AG09319 (cell line): Measurements from ENCODE around the gene OR4C6.
A peak's percentile ranks its signal among the peaks of the same experiment; 100 is the strongest.

Experiments used
- DNase-seq: peaks from one replicate; pipeline ENCODE4 v3.0.0-alpha.2; 2010; ENCODE audit warnings: low read depth; ENCODE audit errors: extremely low read depth
- TF ChIP-seq, protein P1 (sequence below): IDR thresholded peaks from 2 replicates; pipeline ENCODE4 v1.5.1; 2011; ENCODE audit warnings: low read depth, mild to moderate bottlenecking, inconsistent platforms, low read length, moderate library complexity

Gene OR4C6

DNA sequence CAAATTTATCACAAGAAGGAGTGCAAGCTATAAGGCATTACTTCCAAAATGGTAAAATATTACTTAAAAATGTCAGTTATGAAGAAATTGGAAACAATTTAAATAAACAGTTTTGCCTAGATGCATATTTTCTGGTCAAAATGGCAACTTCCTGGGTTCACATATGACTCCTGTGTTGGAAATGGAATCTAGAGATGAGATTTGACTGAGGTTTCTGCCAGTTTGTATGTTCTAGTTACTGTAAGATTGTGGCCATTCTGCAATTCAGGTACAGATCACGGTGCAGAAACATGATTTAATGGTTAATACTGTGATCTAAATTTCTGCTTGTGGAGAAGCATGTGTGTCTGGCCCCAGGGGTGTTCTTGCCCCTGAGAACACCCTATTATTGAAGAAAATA, 3.4 kb upstream of the OR4C6 start:
- TF ChIP-seq, protein P1, sequence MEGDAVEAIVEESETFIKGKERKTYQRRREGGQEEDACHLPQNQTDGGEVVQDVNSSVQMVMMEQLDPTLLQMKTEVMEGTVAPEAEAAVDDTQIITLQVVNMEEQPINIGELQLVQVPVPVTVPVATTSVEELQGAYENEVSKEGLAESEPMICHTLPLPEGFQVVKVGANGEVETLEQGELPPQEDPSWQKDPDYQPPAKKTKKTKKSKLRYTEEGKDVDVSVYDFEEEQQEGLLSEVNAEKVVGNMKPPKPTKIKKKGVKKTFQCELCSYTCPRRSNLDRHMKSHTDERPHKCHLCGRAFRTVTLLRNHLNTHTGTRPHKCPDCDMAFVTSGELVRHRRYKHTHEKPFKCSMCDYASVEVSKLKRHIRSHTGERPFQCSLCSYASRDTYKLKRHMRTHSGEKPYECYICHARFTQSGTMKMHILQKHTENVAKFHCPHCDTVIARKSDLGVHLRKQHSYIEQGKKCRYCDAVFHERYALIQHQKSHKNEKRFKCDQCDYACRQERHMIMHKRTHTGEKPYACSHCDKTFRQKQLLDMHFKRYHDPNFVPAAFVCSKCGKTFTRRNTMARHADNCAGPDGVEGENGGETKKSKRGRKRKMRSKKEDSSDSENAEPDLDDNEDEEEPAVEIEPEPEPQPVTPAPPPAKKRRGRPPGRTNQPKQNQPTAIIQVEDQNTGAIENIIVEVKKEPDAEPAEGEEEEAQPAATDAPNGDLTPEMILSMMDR, result no peak
- no peak for DNase-seq

DNA sequence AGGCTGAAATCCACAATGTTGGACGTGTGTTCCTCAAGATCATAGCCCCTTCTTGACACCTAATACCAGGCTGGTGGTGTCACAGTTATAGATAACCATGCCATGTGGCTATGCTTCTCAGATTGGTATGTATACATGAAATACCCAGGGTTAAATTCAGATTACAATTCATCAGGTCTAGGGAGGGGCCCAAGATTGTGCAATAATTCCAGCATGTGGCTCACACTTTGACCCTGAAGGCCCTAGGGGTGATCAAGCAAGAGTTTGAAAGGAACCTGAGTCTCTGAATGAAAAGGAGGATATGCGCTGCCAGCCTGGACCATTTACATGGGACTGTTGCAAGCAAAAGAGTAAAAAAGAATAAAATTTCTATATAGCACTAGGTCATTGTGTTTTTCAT, 7.4 kb downstream of the OR4C6 start:
- DNase-seq, result no peak
- TF ChIP-seq, protein P1, result no peak

DNA sequence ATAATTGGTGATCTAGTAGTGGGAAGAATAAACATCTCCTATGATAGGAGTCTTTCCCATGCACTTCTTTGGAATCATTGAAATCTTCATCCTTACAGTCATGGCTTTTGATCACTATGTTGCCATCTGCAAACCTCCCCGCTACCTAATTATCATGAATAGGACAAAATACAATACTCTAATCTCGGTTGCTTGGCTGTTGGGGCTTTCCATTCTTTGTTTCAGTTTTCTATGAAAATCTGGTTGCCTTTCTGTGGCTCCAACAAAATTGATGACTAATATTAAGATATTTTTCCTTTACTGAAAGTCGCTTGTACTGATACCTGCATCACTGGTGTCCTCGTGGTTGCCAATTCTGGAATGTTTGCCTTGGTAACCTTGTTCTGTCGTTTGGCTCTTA, 11.9 kb downstream of the OR4C6 start:
- no peak for DNase-seq
- TF ChIP-seq, protein P1, result no peak

DNA sequence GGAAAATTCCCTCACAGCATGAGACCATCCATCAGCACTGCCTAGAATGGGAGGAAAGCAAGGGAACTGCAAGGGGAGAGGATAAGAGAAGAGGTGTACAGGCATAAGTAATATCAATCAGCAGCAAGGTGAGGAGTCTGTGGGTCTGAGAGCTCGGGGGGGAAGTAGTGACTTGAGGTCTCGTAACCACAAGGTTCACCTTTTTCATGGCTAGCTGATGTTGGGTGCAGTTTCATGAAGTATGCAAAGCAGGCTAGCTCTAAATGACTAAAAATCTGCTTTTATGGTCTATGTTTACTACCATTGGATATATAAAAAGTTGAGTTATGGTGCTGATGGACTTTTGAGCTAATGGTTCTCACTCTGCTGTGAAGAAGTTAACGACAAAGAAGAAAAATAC, 35.8 kb downstream of the OR4C6 start:
- TF ChIP-seq, protein P1, result no peak
- DNase-seq, result no peak

DNA sequence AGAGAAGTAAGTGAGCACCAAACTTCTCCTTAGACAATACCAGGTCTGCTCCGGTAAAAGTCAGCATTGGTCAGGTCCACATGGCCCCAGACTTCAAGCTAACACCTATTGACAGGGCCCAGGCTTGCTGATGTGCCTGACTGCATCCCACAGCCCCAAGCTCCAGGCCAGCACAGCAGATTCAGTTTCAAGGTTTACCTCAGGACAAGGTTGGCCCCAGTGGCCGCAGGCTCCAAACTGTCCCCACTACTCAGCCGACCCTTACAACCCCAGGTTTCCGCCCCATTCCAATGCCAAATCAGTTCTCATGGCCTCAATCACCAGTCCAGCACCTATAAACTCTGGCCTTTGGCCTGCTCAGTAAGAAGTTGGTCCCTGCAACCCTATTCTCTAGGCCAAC, 39.4 kb downstream of the OR4C6 start:
- TF ChIP-seq, protein P1, result no peak
- no peak for DNase-seq

DNA sequence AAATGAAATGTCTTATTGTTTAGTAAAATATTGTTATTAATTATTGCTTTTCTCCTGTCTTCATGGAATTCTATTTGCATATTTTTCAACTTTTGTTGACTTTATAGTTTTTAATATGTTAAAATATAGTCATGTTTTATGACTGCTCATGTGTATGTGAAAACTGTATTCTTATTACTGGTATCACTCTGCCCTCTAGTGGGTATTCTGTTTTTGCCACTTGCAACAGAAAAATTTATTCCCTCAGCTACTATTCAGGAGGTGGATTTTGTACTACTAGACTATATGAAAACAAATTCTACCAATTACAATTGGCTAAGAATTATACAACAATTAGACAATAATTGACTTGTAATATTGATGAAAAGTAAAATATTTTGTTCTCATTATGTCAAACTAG, 45.0 kb downstream of the OR4C6 start:
- TF ChIP-seq, protein P1, result peak; percentile 44
- DNase-seq, result no peak

DNA sequence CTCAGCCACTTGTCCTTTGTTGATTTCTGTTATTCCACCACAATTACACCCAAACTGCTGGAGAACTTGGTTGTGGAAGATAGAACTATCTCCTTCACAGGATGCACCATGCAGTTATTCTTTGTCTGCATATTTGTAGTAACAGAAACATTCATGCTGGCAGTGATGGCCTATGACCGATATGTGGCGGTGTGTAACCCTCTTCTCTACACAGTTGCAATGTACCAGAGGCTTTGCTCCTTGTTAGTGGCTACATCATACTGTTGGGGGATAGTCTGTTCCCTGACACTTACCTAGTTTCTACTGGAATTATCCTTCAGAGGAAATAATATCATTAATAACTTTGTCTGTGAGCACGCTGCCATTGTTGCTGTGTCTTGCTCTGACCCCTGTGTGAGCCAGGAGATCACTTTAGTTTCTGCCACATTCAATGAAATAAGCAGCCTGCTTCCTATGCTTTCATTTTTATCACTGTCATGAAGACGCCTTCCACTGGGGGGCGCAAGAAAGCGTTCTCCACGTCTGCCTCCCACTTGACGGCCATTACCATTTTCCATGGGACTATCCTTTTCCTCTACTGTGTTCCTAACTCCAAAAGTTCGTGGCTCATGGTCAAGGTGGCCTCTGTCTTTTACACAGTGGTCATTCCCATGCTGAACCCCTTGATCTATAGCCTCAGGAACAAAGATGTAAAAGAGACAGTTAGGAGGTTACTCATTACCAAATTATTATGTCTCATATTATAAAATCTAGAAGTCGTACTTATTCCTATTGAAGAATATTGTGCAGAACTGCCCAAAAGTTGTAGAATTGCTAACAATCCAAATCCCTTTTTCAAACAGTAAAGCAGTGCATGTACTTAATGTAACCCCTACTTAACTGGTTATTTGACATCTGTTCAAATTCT, 53.2 kb downstream of the OR4C6 start:
- TF ChIP-seq, protein P1, result no peak

More for the DNA sequence above, 53.2 kb downstream of the OR4C6 start:
- DNase-seq, result no peak
